Astrocyte of the spinal cord (primary cell): ENCODE measurements around the gene PBX1.

Experiments used
- DNase-seq: peaks from one replicate; pipeline ENCODE4 v3.0.0; 2011; ENCODE audit warnings: low read depth, low spot score
- H3K4me3 ChIP-seq: 2 replicates; pipeline ENCODE4 v1.5.1; 2011; ENCODE audit warnings: low read depth, mild to moderate bottlenecking, low read length, moderate library complexity
- CTCF ChIP-seq: IDR thresholded peaks from 2 replicates; pipeline ENCODE4 v1.5.1; 2012; ENCODE audit warnings: low read depth, mild to moderate bottlenecking, low read length, inconsistent platforms
- in situ Hi-C: cut with HindIII; loops from 2 replicates; pipeline ENCODE4 v1.10.0; 2017; ENCODE audit warnings: low sequenced_read_pairs

PBX1 gene

GRCh38 chr1:164578479-164579200 lies 19.7 kb downstream of the PBX1 start:
- H3K4me3 ChIP-seq, result no peak overlapping the region
- DNase-seq, result no peak
- TF ChIP-seq CTCF, result no peak
- in situ Hi-C loops, result no loop called here

GRCh38 chr1:164579381-164579780 lies 20.4 kb downstream of the PBX1 start:
- in situ Hi-C loops, result no loop called here
- DNase-seq, result no peak
- H3K4me3 ChIP-seq, result no peak overlapping the region
- TF ChIP-seq CTCF, result no peak

DNA sequence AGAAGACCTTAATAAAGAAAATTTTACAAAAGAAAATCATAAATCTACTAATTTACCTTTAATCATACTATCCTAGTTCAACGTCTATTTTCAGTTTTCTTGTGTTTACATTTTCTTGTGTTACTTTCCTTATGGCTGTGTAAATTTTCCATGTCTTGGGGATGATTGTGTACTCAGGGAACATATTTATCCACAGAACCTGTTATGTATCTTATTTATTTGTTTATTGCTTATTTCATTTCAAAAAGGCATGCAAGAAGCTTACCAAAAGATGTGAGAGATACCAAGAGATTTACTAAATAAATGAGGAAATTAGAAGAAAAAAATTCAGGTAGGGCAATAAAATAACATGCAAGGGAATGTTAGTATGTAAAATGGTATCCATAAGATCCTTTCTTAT lies 22.8 kb downstream of the PBX1 start:
- no peak overlapping the region for H3K4me3 ChIP-seq
- no peak for DNase-seq
- in situ Hi-C loops, result no loop called here
- no peak for TF ChIP-seq CTCF

GRCh38 chr1:164583196-164583595 lies 24.2 kb downstream of the PBX1 start:
- in situ Hi-C loops, result no loop called here
- no peak for TF ChIP-seq CTCF
- no peak overlapping the region for H3K4me3 ChIP-seq
- no peak for DNase-seq

GRCh38 chr1:164583835-164584539 lies 25.0 kb downstream of the PBX1 start:
- DNase-seq, result no peak
- no peak overlapping the region for H3K4me3 ChIP-seq
- in situ Hi-C loops, result no loop called here
- TF ChIP-seq CTCF, result no peak

DNA sequence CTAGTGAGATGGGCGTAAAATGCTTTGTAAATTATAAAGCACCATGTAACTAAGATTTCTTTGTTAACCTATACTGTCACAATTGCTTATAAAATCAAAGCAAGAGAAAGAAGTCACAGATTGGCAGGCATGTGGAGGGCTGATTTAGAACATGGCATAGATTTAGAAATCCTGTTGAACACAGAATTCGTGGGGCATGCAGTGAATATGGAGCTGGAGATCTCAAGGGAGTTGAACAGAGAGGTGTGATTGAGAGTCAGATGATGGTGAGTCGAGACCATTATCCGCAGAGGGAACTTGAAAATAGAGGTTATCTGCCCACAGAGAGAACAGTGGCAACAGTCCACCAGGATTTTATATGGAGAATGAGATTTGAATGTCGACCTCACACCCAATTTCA lies 27.6 kb downstream of the PBX1 start:
- in situ Hi-C loops, result no loop called here
- no peak overlapping the region for H3K4me3 ChIP-seq
- no peak for TF ChIP-seq CTCF
- no peak for DNase-seq
